Fibroblast of lung (primary cell): ENCODE results near the gene NEURL2. TPM values are rescaled to one million over a fixed set of nuclear protein-coding genes. Genes with fewer than 3 reads are reported as not detected.
A peak's percentile ranks its signal among the peaks of the same experiment; 100 is the strongest.

Experiments
- DNase-seq, 2 donors: peaks; one replicate each; pipeline versions ENCODE4 v3.0.0 to v3.0.0-alpha.2; 2010; ENCODE audit warnings: low read depth in 2 of 2
- H2AFZ ChIP-seq: 2 replicates; pipeline ENCODE4 v1.5.1; 2012; ENCODE audit warnings: low read length, control low read depth, inconsistent platforms
- H3K27ac ChIP-seq: 2 replicates; pipeline ENCODE4 v1.5.1; 2011; ENCODE audit warnings: low read length, control low read depth; ENCODE audit not compliant: insufficient read depth
- H3K27me3 ChIP-seq: 2 replicates; pipeline ENCODE4 v1.5.1; 2011; ENCODE audit warnings: mild to moderate bottlenecking, low read length; ENCODE audit not compliant: control insufficient read depth, insufficient read depth
- H3K36me3 ChIP-seq: 2 replicates; pipeline ENCODE4 v1.5.1; 2011; ENCODE audit warnings: low read length; ENCODE audit not compliant: control insufficient read depth, insufficient read depth
- H3K4me1 ChIP-seq: 2 replicates; pipeline ENCODE4 v1.5.1; 2011; ENCODE audit warnings: low read length; ENCODE audit not compliant: control insufficient read depth, insufficient read depth; ENCODE audit errors: extremely low read depth
- H3K4me2 ChIP-seq: 2 replicates; pipeline ENCODE4 v1.5.1; 2011; ENCODE audit warnings: low read length, control low read depth; ENCODE audit not compliant: insufficient read depth; ENCODE audit errors: extremely low read depth
- H3K4me3 ChIP-seq, 4 experiments: fragments of 200-600 bp in 1 of 4; sonication (generic) in 1 of 4; replicated peaks in 1 of 4; 2 replicates each; pipeline ENCODE4 v1.5.1; 2011 to 2016; ENCODE audit warnings: low read length in 4 of 4, low read depth in 3 of 4, mild to moderate bottlenecking in 3 of 4, control low read depth in 2 of 4, inconsistent platforms in 1 of 4, mixed read lengths in 1 of 4; ENCODE audit not compliant: insufficient read depth in 1 of 4; ENCODE audit errors: control extremely low read depth in 1 of 4
- H3K79me2 ChIP-seq: 2 replicates; pipeline ENCODE4 v1.5.1; 2012; ENCODE audit warnings: mild to moderate bottlenecking, low read length, inconsistent platforms; ENCODE audit not compliant: control insufficient read depth, insufficient read depth
- H3K9ac ChIP-seq: 2 replicates; pipeline ENCODE4 v1.5.1; 2011; ENCODE audit warnings: mild to moderate bottlenecking, low read length, control low read depth; ENCODE audit not compliant: insufficient read depth
- H3K9me3 ChIP-seq: 2 replicates; pipeline ENCODE4 v1.5.1; 2012; ENCODE audit warnings: low read depth, low read length; ENCODE audit not compliant: control insufficient read depth, insufficient read depth
- H4K20me1 ChIP-seq: 2 replicates; pipeline ENCODE4 v1.5.1; 2011; ENCODE audit warnings: low read length; ENCODE audit not compliant: control insufficient read depth, insufficient read depth; ENCODE audit errors: extremely low read depth
- CTCF ChIP-seq, 2 donors: IDR thresholded peaks in 1 of 2; conservative IDR thresholded peaks in 1 of 2; 1 replicate in 1 of 2; 2 replicates in 1 of 2; pipeline ENCODE4 v1.5.1; 2011 to 2012; ENCODE audit warnings: low read length in 2 of 2, control low read depth in 1 of 2, inconsistent platforms in 1 of 2, low read depth in 1 of 2, mild to moderate bottlenecking in 1 of 2
- EZH2 ChIP-seq: IDR thresholded peaks from 2 replicates; pipeline ENCODE4 v1.5.1; 2012; ENCODE audit warnings: low read length, control low read depth, mild to moderate bottlenecking; ENCODE audit errors: missing control alignments
- polyA plus RNA-seq, 2 donors: library from polyadenylated mRNA; depleted of rRNA in 1 of 2; stranded (reverse) in 1 of 2; unstranded in 1 of 2; fragments of >200 nt; gene quantifications; 2 replicates each; pipeline ENCODE4 v1.2.1, GENCODE V29; 2011 to 2012; ENCODE audit warnings: missing spikeins in 1 of 2
- total RNA-seq: library from RNA; depleted of rRNA; stranded (reverse); fragments of >200 nt; gene quantifications from 2 replicates; pipeline ENCODE4 v1.2.1, GENCODE V29; 2014

Gene NEURL2
- total and polyA plus RNA-seq, 2 donors (not counting 1 experiment from before 2014, with no cell fraction given), result 0.77 to 7.1 TPM

GRCh38 chr20:45938727-45939438 lies 47.9 kb upstream of the NEURL2 start:
- Histone ChIP-seq H3K9ac (no peak overlapping the region), H3K9me3 (no peaks in the 10 kb centered on the region), H3K4me1 (peaks cover 2% of the 10 kb centered on the region), H3K4me3 (no peak overlapping the region), H4K20me1 (no peaks in the 10 kb centered on the region), H3K4me2 (no peak overlapping the region), H2AFZ (no peak overlapping the region), H3K27me3 (no peaks in the 10 kb centered on the region), H3K36me3 (peaks cover 30% of the 10 kb centered on the region), H3K27ac (no peak overlapping the region), H3K79me2 (peaks cover 17% of the 10 kb centered on the region)
- no peak for DNase-seq
- TF ChIP-seq CTCF (conservative IDR thresholded peaks at IDR 0.05 in 1 of 2, IDR thresholded peaks at IDR 0.05 in 1 of 2; ENCODE audit: low read depth in 1 of 2, low read length in 2 of 2), result no peak
- no peak for TF ChIP-seq EZH2

GRCh38 chr20:45937765-45938164 lies 46.8 kb upstream of the NEURL2 start:
- Histone ChIP-seq H3K4me3 (no peak overlapping the region), H3K9me3 (no peaks in the 10 kb centered on the region), H3K4me2 (no peak overlapping the region), H3K27me3 (no peaks in the 10 kb centered on the region), H3K27ac (peak overlapping the region; percentile 67), H3K36me3 (peaks cover 22% of the 10 kb centered on the region), H4K20me1 (no peaks in the 10 kb centered on the region), H3K9ac (no peak overlapping the region), H2AFZ (no peak overlapping the region), H3K4me1 (peaks cover 6% of the 10 kb centered on the region), H3K79me2 (peaks cover 27% of the 10 kb centered on the region)
- peak in 1 of 2 donors; percentile 51 for DNase-seq
- TF ChIP-seq CTCF (conservative IDR thresholded peaks at IDR 0.05 in 1 of 2, IDR thresholded peaks at IDR 0.05 in 1 of 2; ENCODE audit: low read depth in 1 of 2, low read length in 2 of 2), result no peak
- no peak for TF ChIP-seq EZH2

GRCh38 chr20:45935416-45936046 lies 44.5 kb upstream of the NEURL2 start:
- peak in 1 of 2 donors; percentile 32 for DNase-seq
- Histone ChIP-seq H3K9ac (peak overlapping the region; percentile 75), H3K36me3 (peaks cover 15% of the 10 kb centered on the region), H3K4me1 (peaks cover 6% of the 10 kb centered on the region), H2AFZ (peak overlapping the region; percentile 73), H3K9me3 (no peaks in the 10 kb centered on the region), H3K79me2 (peaks cover 27% of the 10 kb centered on the region), H3K4me2 (peak overlapping the region; percentile 96), H3K27ac (peak overlapping the region; percentile 82), H3K27me3 (no peaks in the 10 kb centered on the region), H4K20me1 (no peaks in the 10 kb centered on the region), H3K4me3 (peak overlapping the region; percentile 57 to 87 (median 67))
- TF ChIP-seq EZH2, result no peak
- no peak for TF ChIP-seq CTCF (conservative IDR thresholded peaks at IDR 0.05 in 1 of 2, IDR thresholded peaks at IDR 0.05 in 1 of 2; ENCODE audit: low read depth in 1 of 2, low read length in 2 of 2)
